GM18867 (cell line): ENCODE measurements around the gene ADCY1.
"Not testable (repeated sequence)": the region's sequence is repeated elsewhere in the genome, so short reads cannot be mapped to it uniquely, and the experiment has no call there.

Experiments
- ATAC-seq: cut with Tn5 transposase; IDR thresholded peaks from one replicate; pipeline ENCODE4 v1.9.1; 2021; ENCODE audit warnings: mild to moderate bottlenecking, moderate library complexity; ENCODE audit not compliant: unreplicated experiment

Gene ADCY1

GRCh38 chr7:45726883-45727282 is 152.7 kb downstream of the ADCY1 start:
- no peak for ATAC-seq

- not testable (repeated sequence) for ATAC-seq
These were observed 157.7 kb downstream of the ADCY1 start for GRCh38 chr7:45731692-45732443.

DNA sequence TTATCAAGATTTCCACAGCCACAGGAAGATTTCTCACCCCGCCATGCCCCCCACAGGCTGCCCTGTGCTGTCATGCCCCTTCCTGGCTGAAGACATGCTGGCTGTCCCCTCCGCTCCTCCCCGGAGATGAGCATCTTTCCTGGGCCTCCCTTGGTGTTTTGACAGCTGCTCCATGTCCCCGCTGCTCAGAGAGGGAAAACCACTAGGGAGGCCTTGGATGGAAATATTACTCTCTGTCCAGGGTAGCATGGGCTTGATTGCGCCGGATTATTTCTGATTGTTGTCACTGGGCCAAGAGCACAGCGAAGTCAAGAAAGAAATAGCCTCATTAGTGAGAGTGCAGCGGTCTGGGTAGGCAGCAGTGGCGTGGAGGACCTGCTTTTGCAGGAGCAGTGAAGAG is 164.8 kb downstream of the ADCY1 start:
- not testable (repeated sequence) for ATAC-seq

DNA sequence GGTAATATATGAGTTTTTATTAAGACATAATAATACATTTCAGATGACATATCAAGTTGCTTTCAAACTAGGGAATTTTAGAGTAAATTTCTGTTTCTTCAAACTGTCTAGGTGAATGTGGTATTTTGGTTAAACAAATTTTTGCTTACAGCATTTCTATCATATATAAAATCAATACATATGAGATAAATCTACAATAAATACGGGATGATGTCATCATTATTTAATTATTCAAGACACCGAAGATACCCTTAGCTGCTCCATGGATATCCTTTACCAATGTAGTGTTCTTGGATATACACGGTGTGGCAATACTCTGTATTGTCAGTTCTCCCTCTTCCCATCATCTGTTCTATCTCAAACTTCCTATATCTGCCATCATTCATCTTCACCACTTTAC is 166.4 kb downstream of the ADCY1 start:
- not testable (repeated sequence) for ATAC-seq

GRCh38 chr7:45748976-45749375 is 174.8 kb downstream of the ADCY1 start:
- ATAC-seq, result not testable (repeated sequence)

DNA sequence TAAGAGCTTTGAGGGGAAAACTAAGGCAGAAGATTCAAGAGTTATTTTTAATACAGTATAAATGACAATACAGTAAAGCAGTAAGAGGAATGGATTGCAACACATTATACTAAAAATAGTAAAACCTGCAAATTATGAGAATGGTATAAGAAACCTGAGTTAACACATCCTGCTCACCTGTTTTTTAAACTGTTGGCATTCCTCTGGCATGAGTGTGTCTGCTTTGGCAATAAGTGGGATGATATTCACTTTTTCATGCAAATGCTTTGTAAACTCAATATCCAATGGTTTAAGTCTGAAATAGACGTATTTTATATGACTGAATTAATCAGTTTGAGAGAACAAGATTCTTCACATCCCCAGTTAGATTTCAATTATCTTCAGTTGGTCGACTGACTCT is 177.2 kb downstream of the ADCY1 start:
- ATAC-seq, result not testable (repeated sequence)

DNA sequence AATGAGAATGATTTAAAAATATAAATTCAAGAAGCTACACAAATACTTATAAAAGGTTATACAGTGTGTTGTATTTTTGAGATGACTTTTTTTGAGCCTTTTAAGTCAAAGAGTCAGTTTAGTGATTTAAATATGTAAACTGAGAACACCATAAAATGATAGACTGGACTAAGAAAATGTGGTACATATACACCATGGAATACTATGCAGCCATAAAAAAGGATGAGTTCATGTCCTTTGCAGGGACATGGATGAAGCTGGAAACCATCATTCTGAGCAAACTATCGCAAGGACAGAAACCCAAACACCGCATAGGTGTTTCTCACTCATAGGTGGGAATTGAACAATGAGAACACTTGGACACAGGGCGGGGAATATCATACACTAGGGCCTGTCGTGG is 182.2 kb downstream of the ADCY1 start:
- ATAC-seq, result not testable (repeated sequence)

DNA sequence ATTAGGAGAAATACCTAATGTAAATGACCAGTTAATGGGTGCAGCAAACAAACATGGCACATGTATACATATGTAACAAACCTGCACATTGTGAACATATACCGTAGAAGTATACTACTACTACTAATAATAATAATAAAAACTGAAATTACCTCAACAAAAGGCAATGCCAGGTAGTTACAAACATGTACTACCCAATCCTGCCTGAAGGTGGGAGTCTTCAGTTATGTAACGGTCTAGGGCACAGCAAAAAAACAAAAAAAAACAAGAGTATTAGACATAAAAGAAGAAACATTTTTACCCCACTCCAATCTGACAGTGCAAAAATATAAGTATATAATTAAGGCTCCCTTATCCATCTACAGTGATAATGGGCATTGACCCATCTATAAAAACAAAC is 182.6 kb downstream of the ADCY1 start:
- not testable (repeated sequence) for ATAC-seq

DNA sequence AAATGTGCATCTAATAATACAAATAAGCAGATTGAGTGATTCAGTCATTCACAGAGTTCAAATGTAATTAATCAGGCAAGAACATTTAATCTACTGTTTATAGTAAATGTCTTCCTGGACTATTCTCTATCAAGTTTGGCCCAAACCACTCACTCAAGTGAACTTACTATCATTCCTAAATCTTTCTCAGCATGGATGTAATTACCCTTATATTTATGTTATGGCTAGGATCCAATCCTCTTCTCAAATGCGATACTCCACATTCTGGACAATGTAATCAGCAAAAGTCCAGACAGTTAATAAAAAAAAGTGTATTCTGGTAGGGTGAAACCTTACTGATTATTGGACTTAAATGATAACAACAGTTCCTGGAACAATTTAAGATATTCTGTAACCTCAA is 185.3 kb downstream of the ADCY1 start:
- not testable (repeated sequence) for ATAC-seq

GRCh38 chr7:45761545-45762205 is 187.5 kb downstream of the ADCY1 start:
- ATAC-seq, result not testable (repeated sequence)

- not testable (repeated sequence) for ATAC-seq
These were observed 188.2 kb downstream of the ADCY1 start for GRCh38 chr7:45762225-45762994.

GRCh38 chr7:45768516-45769394 is 194.6 kb downstream of the ADCY1 start:
- ATAC-seq, result peak; percentile 100

DNA sequence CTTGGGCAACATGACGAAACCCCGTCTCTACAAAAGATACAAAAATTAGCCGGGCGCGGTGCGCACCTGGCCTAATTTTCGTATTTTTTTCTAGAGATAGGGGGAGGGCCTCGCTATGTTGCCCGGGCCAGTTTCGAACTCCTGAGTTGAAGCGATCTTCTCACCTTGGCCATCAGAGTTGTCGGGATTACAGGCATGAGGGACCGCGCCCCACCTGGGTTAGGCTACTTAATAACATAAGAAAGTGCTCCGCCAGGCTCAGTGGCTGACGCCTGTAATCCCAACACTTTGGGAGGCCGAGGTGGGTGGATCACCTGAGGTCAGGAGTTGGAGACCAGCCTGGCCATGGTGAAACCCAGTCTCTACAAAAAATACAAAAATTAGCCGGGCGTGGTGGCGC is 195.5 kb downstream of the ADCY1 start:
- not testable (repeated sequence) for ATAC-seq
